Stimulated activated CD4-positive, alpha-beta T cell treated with anti-CD3 and anti-CD28 coated beads, Interleukin-1b, Interleukin-23, amount 100 ng/mL, for 48 hours (primary cell): Measurements from ENCODE around the gene HDAC9.

Experiments used
- DNase-seq: peaks from one replicate; pipeline ENCODE4 v3.0.0-alpha.2; 2020

HDAC9 gene

DNA sequence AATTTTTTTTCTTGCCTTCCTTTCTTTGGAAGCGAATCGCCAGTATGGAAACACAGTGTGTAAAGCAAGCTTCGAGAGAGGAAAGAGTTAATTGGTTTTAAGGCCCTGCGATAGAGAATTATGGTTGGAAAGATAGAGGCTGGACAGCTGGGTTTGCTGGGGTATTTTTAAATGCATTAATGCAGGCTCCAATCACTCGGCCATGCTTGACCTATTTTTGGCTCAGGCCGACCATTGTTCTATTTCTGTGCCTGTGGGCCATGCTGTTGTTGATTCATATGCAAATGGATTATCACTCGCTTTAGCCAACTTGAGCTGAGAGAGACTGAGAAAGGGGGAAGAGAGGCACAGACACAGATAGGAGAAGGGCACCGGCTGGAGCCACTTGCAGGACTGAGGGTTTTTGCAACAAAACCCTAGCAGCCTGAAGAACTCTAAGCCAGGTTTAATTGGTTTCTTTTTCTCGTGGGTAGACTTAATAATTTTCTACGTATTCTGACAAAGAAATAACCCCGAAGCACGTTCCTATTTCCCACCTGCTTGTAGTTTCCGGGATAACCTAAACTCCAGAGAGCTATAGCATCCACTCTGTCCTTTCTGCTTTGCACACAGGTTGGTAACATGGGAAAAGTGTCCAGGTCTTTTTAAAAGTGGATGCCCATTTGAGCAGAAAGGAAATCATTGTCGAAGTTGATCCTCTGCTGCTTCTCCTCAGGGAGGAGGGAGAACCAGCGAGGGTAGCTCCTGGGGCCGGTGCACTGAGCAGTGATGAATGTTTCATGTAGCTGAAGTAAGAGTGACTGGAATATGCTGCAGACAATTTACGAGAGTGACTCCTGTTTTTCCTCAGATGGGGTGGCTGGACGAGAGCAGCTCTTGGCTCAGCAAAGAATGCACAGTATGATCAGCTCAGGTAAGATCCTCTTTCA lies at the start of gene HDAC9:
Gene HDAC9, plus strand, starts transcription at position 338 of the 929 bp plus-strand sequence. Its CDS starts 554 bp downstream, at position 892.
- no peak for DNase-seq

- DNase-seq, result no peak
Measured at GRCh38 chr7:18445916-18446520, 49.5 kb upstream of the HDAC9 start.

GRCh38 chr7:18450019-18450418 lies 45.5 kb upstream of the HDAC9 start:
- no peak for DNase-seq

DNA sequence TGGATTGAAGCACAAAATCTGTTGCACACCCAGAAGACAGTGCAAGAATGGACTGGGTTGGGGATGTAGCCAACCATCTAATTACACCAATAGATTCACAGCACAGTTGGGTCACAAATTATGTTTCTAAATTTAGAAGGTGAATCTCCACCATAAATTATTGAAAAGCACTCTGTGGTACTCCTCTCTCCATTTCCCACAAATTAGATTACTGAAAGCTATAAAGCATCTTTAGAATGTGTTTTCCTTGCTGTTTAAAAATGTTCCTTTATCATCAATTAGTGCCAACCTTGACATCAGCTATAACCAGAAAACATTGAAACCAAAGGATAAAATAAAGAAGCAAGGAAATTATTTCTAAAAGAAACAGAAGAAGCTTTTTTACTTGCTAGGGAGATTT lies 39.9 kb upstream of the HDAC9 start:
- DNase-seq, result no peak

DNA sequence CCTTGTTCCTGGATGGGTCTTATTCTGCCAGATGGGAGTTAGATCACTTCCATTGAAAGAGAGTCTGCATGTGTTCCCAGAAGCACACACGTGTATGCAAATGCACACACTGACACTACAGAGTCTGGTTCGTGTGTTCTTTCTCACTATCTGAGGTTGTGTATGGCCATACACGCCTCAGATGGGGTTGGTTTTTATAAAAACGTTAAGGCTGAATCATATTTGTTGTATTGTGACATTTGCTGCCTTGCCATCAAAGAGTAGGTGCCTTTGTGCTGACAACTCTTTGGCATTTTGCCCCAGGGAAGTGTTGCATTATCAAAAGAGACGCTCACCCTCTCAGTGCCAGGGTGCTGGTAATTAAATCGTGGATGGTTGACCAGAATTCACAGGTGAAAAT lies 37.7 kb upstream of the HDAC9 start:
- DNase-seq, result no peak

GRCh38 chr7:18458830-18459229 lies 36.7 kb upstream of the HDAC9 start:
- DNase-seq, result no peak

DNA sequence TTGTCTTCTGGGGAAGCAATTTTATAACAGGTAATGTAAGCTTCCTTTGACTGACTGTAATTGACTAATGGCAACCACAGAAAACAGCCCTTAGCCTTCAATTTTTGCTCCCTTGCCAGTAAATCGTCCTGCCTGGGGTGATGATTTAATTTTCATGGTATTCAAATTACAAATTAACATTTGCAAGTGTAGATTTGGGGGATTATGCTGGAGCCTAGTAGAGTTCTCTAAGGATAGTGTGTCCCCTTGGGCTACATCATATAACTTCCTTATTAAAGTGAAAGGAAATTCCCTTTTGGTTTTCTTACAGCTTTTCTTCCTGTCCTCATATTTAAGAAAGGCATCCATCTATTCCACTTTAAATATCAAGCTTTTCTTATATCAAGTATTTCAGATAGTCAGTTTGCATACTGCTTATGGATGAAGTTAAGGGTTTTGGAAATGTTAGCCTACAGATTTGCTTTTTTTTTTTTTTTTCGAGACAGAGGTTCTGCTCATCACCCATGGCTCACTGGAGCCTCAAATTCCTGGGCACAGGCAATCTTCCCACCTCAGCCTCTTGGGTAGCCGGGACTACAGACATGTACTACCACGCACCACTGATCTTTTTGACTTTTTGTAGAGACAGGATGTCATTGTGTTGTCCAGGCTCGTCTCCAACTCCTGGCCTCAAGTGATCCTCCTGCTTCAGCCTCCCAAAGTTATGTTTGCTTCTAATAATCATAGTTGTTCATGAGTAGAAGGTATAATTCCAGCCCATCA lies 35.9 kb upstream of the HDAC9 start:
- no peak for DNase-seq

DNA sequence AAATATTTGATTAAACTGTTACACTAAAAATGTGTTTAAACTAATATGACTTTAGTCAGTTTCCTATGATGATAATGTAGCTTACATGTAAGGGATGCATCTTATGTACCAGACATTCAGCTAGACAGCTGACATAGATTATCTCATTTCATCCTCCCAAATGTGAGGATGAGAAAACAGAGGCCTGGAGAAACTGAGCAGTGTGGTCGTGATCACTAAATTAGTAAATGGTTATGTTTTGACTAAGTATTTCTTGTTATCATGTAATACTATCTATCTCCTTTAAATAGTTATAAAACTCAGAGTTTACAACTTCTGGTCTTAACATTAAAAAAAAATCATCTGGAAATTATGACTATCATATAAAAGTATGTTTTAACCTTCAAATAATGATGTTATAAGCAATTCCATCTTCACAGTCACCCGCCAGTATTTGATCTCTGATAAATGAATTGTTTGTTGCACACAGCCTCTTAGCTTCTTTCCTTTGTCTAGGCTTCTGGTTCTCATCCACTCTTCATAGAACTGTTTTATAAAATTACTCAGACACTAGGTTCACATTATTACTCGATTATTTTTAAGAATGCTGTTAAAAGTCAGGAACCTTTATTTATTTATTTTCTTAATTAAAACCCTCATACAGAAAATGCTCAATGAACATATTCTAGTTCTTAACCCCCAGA lies 33.6 kb upstream of the HDAC9 start:
- DNase-seq, result no peak

DNA sequence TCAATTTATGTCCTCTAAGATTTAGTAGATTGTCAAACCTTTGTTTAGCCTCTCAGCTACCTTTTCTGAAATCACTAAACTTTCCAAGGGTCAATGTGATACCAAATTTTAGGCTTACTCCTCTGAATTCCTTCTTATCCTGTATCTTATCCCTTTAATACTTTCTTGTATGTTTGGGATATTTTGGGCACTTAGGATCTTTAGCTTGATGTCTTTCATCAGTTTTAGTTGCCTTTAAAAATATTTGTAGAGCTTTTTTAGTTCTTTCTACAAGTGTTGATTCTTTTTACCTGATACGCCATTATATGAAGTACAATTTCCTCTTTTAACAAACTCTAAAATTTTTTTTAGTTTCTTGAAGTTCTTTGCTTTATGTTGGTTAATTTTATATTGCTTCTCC lies 30.7 kb upstream of the HDAC9 start:
- DNase-seq, result no peak

DNA sequence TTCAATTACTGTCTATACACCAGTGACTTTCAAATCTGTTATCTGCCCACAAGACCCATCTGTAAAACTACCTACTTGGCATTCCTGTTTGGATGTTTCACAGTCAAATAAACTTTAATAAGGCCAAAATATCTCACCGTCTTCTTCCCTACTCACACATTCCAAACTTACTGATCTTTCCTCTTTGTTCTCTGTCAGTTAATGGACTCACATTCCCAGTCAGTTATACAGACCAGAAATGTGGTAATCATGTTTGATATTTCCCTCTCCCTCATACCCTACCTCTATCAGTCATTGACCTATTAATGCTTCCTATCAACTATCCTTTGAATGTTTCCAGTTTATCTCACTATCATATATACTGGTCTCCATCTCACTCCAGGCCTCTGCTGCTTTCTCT lies 28.5 kb upstream of the HDAC9 start:
- no peak for DNase-seq

- DNase-seq, result no peak
Measured at GRCh38 chr7:18468795-18469194, 26.8 kb upstream of the HDAC9 start.

DNA sequence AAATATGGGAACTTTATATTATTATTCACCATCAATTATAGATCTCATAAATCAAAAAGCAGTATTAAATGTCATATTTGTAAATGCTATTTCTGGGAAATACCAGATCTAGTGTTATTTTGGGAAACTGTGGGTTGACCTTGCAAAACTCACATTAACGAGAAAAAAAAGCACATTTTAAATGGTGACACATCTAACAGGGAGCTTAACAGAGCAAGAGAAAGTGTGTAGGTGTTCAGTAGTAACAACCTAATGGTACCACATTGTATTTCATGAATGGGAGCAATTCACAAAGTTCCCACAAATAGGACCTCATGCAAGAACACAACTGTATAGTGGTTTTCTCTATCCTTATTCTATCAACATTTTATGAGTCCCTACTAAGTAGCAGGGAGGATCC lies 26.2 kb upstream of the HDAC9 start:
- DNase-seq, result no peak

- DNase-seq, result no peak
Measured at GRCh38 chr7:18471476-18472160, 23.9 kb upstream of the HDAC9 start.

DNA sequence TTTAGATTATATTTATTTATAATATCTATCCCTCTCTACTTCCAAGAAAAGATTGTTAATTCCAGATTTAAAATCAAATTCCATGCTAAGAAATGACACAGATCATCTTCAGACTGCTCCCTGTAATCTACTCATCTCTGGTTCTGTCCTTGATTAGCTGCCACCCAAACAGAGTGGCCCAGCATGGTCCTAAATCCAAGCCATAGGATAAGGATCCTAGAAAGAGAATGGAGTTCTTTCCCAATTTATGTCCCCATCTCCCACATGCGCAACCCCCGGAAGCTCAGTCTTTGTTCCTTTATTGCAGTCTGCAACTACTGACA lies 23.4 kb upstream of the HDAC9 start:
- no peak for DNase-seq

DNA sequence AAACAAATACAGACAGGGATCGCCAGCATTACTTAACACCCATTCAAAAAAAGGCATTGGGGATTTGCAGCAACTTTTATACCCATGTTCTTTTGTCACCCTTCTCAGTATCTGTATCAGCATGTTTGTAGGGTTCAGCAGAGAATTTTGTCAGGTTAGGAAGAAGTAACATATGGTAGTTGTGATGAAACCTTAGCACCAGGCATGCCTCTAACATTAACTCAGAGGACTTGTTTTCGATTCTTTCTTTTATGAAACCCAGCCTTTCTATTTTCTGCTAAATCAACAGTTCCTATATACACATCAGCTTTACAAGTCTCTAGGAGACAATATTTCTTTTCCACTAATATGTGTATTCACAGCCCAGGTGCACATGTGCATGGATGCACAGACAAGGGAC lies 22.4 kb upstream of the HDAC9 start:
- no peak for DNase-seq

DNA sequence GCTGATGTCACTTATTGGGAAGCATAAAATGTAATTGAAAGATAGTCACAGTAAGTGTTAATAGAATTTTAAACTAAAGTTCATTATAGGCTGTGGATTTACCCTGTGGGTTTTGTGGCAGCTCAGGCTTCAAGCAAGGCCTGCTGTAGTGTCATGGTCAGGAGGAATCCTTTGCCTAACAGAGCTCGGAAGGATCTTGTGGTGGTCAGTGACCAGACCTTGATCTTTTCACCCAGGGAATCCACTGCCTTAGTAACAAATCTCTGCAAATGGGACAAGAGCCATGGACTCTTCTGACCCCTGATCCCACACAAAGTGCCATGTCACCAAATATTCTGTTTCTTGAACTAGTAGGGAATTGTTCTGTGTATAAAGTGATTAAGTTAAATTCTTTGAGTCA lies 20.6 kb upstream of the HDAC9 start:
- no peak for DNase-seq

DNA sequence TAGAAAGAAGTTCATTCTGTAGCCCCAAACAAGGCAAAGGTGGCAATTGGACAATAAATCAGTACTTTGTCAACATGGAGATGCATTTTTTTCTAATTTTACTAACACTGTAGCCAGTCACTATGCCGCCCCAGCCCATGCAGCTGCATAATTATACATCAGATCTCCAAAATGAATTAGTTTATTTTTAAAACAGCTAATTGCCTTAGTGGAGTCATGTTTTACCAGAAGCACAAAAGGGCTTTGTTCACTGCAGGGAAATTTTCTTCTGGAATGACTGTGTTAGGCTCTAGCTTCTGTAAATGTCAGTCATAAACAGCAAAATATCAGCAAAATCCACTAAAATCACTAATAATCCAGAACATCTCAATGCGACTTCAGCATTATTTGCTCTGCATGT lies 20.1 kb upstream of the HDAC9 start:
- DNase-seq, result no peak

DNA sequence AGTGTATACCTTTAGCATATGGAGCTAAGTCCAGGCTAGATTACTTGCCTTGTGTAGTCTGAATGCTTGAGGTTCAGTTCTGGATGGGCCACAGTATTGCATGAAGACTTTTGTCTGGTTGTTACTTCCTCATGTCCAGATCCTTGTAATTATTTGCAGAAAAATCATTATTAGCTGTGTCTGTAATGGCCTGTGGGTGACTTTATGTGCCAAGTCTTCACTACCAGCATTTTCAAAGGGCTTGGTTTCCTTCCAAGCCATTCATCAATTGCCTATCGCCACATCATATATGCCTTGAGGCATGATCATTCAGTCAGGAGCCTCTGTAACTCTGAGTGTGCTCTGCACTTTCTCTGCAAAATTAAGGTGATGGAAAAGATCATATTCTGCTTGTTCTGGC lies 13.8 kb upstream of the HDAC9 start:
- no peak for DNase-seq

GRCh38 chr7:18488049-18488448 lies 7.5 kb upstream of the HDAC9 start:
- DNase-seq, result no peak

- no peak for DNase-seq
Measured at GRCh38 chr7:18489624-18490023, 5.9 kb upstream of the HDAC9 start.

GRCh38 chr7:18491871-18492270 lies 3.7 kb upstream of the HDAC9 start:
- DNase-seq, result no peak

DNA sequence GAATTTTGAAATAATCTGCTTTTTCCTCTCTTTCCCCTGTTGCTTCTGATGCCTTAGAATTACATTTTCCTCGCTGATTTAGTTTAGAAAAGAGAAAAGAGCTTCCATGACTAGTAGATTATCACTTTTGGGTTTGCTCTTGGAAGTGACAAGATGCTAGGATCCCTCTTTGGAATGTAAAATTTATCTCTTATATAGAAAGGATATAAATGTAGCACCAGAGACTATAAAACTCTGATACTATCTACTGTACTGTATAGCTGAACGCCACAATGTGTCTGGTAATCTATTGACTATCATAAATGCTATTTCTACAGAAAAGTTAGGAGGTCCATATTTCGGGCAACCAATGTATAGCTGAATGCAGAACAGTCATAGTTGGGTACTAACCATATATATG lies 1.1 kb upstream of the HDAC9 start:
- no peak for DNase-seq
